Common myeloid progenitor, CD34-positive (primary cell): ENCODE data around the gene LRP1B.
"Not testable (repeated sequence)": the region's sequence is repeated elsewhere in the genome, so short reads cannot be mapped to it uniquely, and the experiment has no call there.

ENCODE experiments used
- CTCF ChIA-PET: fragments of 350-600 bp; sonication (Branson Sonifier 250); formaldehyde crosslinking; loops from one replicate; lab custom pipeline; 2021; ENCODE audit warnings: antibody characterized with exemption; lab: Charles Lee
- POLR2A ChIA-PET: fragments of 350-600 bp; sonication (Branson Sonifier 250); formaldehyde crosslinking; loops from one replicate; lab custom pipeline; 2021; ENCODE audit warnings: antibody characterized with exemption; lab: Charles Lee
- DNase-seq, 3 donors: peaks; one replicate each; pipeline versions ENCODE4 v3.0.0 to v3.0.0-alpha.2; 2013
- H3K27ac ChIP-seq, 2 experiments: 1 replicate in 1 of 2; 2 replicates in 1 of 2; pipeline ENCODE4 v1.7.0; 2013; ENCODE audit warnings: inconsistent platforms in 2 of 2, low read length in 2 of 2, mild to moderate bottlenecking in 2 of 2, low read depth in 1 of 2, moderate library complexity in 1 of 2; ENCODE audit not compliant: severe bottlenecking in 2 of 2, insufficient read depth in 1 of 2, poor library complexity in 1 of 2
- H3K27me3 ChIP-seq, 5 experiments: replicated peaks in 2 of 5; 1 replicate in 3 of 5; 2 replicates in 2 of 5; pipeline versions ENCODE4 v1.6.1 to v1.7.0; 2013; ENCODE audit warnings: low read length in 4 of 5, mild to moderate bottlenecking in 2 of 5, moderate library complexity in 2 of 5, inconsistent platforms in 1 of 5; ENCODE audit not compliant: insufficient read depth in 5 of 5, control insufficient read depth in 4 of 5
- H3K36me3 ChIP-seq, 4 experiments: 1 replicate in 2 of 4; 2 replicates in 2 of 4; pipeline versions ENCODE4 v1.6.1 to v1.7.0; 2013; ENCODE audit warnings: low read length in 3 of 4, control low read depth in 1 of 4, mild to moderate bottlenecking in 1 of 4; ENCODE audit not compliant: control insufficient read depth in 4 of 4, insufficient read depth in 4 of 4
- H3K4me1 ChIP-seq, 4 experiments: 1 replicate in 3 of 4; 2 replicates in 1 of 4; pipeline versions ENCODE4 v1.6.1 to v1.7.1; 2013; ENCODE audit warnings: low read length in 3 of 4, mild to moderate bottlenecking in 3 of 4, control low read depth in 1 of 4, inconsistent platforms in 1 of 4, moderate library complexity in 1 of 4; ENCODE audit not compliant: control insufficient read depth in 4 of 4, insufficient read depth in 4 of 4; ENCODE audit errors: control extremely low read depth in 1 of 4
- H3K4me3 ChIP-seq, 7 experiments: 1 replicate in 4 of 7; 2 replicates in 3 of 7; pipeline versions ENCODE4 v1.5.1 to v1.7.0; 2013; ENCODE audit warnings: mild to moderate bottlenecking in 7 of 7, low read length in 6 of 7, moderate library complexity in 6 of 7, inconsistent platforms in 2 of 7, low read depth in 2 of 7, control low read depth in 1 of 7; ENCODE audit not compliant: insufficient read depth in 4 of 7, control insufficient read depth in 1 of 7; ENCODE audit errors: extremely low read depth in 1 of 7
- H3K9me3 ChIP-seq, 5 experiments: 1 replicate in 4 of 5; 2 replicates in 1 of 5; pipeline versions ENCODE4 v1.6.1 to v1.7.1; 2013; ENCODE audit warnings: low read length in 4 of 5, mild to moderate bottlenecking in 2 of 5, inconsistent platforms in 1 of 5, low read depth in 1 of 5, moderate library complexity in 1 of 5; ENCODE audit not compliant: control insufficient read depth in 4 of 5, insufficient read depth in 2 of 5; ENCODE audit errors: control extremely low read depth in 1 of 5
- WGBS: methylation state at CpG from one replicate; pipeline ENCODE4 v1.1.5; 2013; ENCODE audit not compliant: insufficient coverage; 5-methylcytosine and 5-hydroxymethylcytosine counted together

LRP1B gene

DNA sequence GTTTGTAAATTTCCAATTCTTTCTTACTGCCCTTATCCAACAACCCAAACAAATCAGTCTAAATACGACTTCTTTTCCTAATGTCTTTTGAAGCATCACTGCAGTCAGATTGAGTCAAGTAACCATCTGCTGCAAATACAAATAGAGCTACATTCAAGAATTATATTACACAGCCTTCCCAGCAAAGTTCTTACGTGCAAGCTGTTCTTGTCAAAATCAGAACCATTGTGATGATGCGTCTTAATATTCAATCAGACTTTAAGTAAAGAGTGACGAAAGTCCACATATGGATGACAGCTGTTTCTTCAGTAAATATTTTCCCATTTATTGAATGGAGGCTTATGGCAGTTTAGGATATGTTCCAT is 943.8 kb downstream of the LRP1B start:
- ChIA-PET POLR2A (no interaction called here), CTCF (no interaction called here)
- Histone ChIP-seq H3K36me3 (no peaks in the 10 kb centered on the region), H3K4me1 (peaks cover 0 to 6% (median 0%) of the 10 kb centered on the region in 4 experiments), H3K27ac (no peak overlapping the region), H3K27me3 (no peaks in the 10 kb centered on the region), H3K9me3 (no peaks in the 10 kb centered on the region), H3K4me3 (no peak overlapping the region)
- no peak for DNase-seq
- WGBS: 90% methylated on average over 3 of the region's 4 CpGs

DNA sequence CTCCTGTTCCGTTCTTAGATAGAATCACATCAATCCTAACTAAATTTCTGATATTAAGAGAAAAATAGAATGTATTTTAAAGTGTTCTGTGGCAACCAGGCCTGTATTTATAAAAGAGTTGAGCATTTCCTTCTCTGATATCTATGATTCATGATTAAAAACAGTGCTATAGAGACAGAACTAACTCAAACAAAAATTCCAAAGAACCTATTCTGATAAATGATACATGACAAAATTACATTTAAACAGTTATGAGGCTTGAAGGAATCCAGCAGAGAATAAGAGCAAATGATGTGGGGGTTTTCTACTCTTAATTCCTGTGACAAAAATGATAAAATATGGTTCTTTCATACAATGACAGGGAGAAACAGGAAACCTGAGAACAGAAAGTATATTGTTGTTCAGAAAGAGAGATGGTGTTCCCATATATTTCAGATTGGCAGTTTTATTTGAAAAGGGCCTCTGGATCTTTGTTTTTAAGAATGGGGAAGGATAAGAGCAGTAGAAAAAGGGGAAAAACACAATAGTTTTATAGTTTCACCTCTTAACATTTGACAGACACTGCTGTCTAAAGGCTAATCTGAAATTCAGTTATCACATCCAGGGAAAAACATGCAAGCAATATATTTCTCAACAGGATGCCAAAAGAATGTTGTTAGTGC is 944.3 kb downstream of the LRP1B start:
- H3K36me3 ChIP-seq: no peaks in the 10 kb centered on the region
- CTCF ChIA-PET: no interaction called here
- H3K4me1 ChIP-seq: peaks cover 0 to 6% (median 0%) of the 10 kb centered on the region in 4 experiments
- H3K4me3 ChIP-seq: no peak overlapping the region
- H3K27ac ChIP-seq: no peak overlapping the region
- POLR2A ChIA-PET: interaction anchor here (0.6 kb wide), 1 partner anchor 790 kb away, joined by 3 read pairs; no protein-coding TSS in a partner anchor
- WGBS: no CpG with 5 or more reads among the region's 1 CpG
- no peak for DNase-seq
- H3K27me3 ChIP-seq: no peaks in the 10 kb centered on the region
- no peaks in the 10 kb centered on the region for H3K9me3 ChIP-seq

DNA sequence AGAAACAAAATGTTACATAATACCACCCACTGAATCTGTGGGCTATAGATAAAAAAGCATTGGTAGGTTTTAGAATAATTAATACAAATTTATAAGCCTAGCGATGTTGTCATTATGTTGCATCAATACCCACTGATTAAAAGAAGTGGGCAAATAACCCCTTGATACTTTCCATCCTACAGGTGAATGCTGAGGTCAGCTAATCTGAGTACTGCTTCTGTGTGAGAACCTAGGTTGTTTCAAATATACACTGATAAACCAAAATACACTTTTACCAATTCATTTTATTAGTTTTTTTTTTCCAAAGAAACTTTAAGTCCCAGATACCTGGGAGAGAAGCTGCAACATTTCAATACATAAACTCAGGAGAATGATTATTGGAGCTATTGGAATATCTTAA is 948.6 kb downstream of the LRP1B start:
- no CpG with 5 or more reads among the region's 1 CpG for WGBS
- no peak for DNase-seq
- no peak overlapping the region for H3K4me3 ChIP-seq
- H3K4me1 ChIP-seq: peaks cover 0 to 6% (median 0%) of the 10 kb centered on the region in 4 experiments
- H3K27ac ChIP-seq: no peak overlapping the region
- CTCF ChIA-PET: interaction anchor here (0.7 kb wide), 1 partner anchor 16 kb away, joined by 3 read pairs; no protein-coding TSS in a partner anchor
- POLR2A ChIA-PET: no interaction called here
- H3K27me3 ChIP-seq: no peaks in the 10 kb centered on the region
- no peaks in the 10 kb centered on the region for H3K36me3 ChIP-seq
- no peaks in the 10 kb centered on the region for H3K9me3 ChIP-seq

DNA sequence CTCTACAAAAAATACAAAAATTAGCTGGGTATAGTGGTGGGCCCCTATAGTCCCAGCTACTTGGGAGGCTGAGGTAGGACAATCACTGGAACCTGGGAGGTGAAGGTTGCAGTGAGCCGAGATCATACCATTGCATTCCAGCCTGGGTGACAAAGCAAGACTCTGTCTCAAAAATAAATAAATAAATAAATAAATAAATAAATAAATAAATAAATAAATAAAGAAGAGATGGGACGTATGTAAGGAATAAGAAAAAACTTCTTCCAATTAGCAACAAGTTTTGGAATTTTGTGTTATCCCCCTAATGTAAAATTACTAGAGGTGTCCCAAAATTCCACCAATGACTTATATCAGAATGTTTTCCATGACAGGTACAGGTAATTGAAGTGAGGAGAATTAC is 961.7 kb downstream of the LRP1B start:
- H3K4me3 ChIP-seq, CTCF ChIA-PET, POLR2A ChIA-PET, DNase-seq, H3K9me3 ChIP-seq, H3K4me1 ChIP-seq, H3K27me3 ChIP-seq, H3K36me3 ChIP-seq, H3K27ac ChIP-seq: not testable (repeated sequence)
- no CpG with 5 or more reads among the region's 2 CpGs for WGBS

DNA sequence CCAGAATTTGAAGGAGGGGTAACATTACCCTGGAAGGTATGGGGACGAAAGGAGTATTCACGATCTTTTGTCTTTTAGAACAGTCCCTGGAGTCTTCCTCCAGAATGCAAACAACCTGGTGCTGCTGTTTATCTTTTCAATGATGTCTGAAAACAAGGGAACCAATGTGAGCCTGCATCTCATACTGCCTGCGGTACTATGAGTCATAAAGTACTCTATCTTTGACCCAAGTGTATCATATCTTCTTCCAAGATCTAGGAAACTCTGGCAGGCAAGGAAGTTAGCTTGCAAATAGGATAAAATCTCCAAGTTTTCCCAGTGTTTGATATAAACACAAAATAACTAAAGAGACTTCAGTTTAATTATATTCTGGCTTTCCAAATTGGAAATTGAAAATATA is 968.5 kb downstream of the LRP1B start:
- Histone ChIP-seq H3K4me3 (no peak overlapping the region), H3K4me1 (no peaks in the 10 kb centered on the region), H3K36me3 (no peaks in the 10 kb centered on the region), H3K27ac (no peak overlapping the region), H3K9me3 (peaks cover 0 to 1% (median 0%) of the 10 kb centered on the region in 5 experiments), H3K27me3 (no peaks in the 10 kb centered on the region)
- CTCF ChIA-PET: no interaction called here
- 100% methylated on average over 3 of the region's 3 CpGs for WGBS
- POLR2A ChIA-PET: no interaction called here
- no peak for DNase-seq

DNA sequence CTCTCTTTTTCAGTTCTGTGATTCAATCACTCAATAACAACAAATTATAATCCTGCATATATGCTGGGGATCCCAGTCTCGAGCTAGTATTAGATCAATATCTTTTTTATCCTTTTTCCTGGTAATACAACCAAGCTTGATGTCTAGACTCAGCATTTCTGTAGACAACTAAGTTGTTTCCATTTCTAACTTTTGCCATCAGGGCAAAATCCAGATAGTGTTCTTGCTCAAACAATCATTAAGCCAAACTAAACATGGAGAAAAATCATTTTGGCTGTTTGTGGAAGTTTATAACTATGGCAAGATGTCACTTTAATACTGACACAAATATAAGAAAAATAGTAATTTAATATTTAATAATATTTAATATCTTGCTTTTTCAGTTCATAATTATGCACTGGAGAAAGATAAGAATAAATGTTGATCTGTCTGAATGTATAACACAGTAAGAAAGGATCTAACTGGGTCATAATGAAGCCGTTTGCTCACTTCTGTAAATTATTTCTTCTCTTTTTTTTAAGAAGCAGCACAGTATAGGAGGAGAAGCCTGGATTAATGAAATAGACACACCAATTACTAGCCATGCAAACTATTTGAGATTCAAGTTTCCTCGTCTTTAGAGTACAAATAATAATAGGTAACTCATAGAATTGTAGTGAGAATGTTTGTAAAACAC is 979.1 kb downstream of the LRP1B start:
- CTCF ChIA-PET: no interaction called here
- H3K27ac ChIP-seq: no peak overlapping the region
- no peaks in the 10 kb centered on the region for H3K4me1 ChIP-seq
- no peaks in the 10 kb centered on the region for H3K27me3 ChIP-seq
- POLR2A ChIA-PET: no interaction called here
- H3K4me3 ChIP-seq: no peak overlapping the region
- DNase-seq: no peak
- H3K36me3 ChIP-seq: no peaks in the 10 kb centered on the region
- 86% methylated on average over 1 of the region's 3 CpGs for WGBS
- H3K9me3 ChIP-seq: no peaks in the 10 kb centered on the region

DNA sequence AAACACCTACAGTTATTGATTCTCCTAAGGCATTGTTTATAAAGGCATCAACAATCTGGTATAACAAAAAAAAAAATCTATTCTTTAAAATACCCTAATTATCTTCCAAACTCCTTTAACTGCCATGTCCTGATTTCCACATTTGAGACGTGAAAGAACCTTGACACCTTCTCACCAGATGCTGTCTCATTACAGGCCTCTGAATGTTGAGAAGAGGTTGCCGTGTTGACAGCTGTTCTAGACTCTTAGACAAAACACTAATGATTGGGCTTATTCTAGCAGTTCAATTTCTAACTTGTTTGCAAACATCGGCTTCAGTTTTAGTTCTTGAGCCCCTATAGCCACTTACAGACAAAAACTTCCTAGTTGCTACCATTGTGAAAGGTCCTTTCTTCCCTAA is 988.8 kb downstream of the LRP1B start:
- H3K9me3 ChIP-seq: no peaks in the 10 kb centered on the region
- H3K36me3 ChIP-seq: no peaks in the 10 kb centered on the region

More for the DNA sequence above, 988.8 kb downstream of the LRP1B start:
- Histone ChIP-seq H3K27ac (no peak overlapping the region), H3K27me3 (no peaks in the 10 kb centered on the region), H3K4me3 (no peak overlapping the region), H3K4me1 (peaks cover 0 to 4% (median 2%) of the 10 kb centered on the region in 4 experiments)
- 91% methylated on average over 2 of the region's 3 CpGs for WGBS
- ChIA-PET CTCF (no interaction called here), POLR2A (no interaction called here)
- no peak for DNase-seq
